IgD-negative memory B cell (primary cell): ENCODE results near the gene BCAT1. TPM values are rescaled to one million over a fixed set of nuclear protein-coding genes. Genes with fewer than 3 reads are reported as not detected.

Experiments
- H3K27ac Mint-ChIP-seq, 3 donors: one replicate each; pipeline ENCODE4 v1.8.0; 2020 to 2022; ENCODE audit warnings: mild to moderate bottlenecking in 3 of 3, mixed read lengths in 3 of 3, moderate library complexity in 1 of 3
- H3K27me3 Mint-ChIP-seq: one replicate; pipeline ENCODE4 v1.8.0; 2021; ENCODE audit warnings: mixed read lengths
- H3K36me3 Mint-ChIP-seq: one replicate; pipeline ENCODE4 v1.8.0; 2020; ENCODE audit warnings: mild to moderate bottlenecking, mixed read lengths
- H3K4me1 Mint-ChIP-seq, 3 donors: one replicate each; pipeline ENCODE4 v1.8.0; 2020 to 2022; ENCODE audit warnings: mixed read lengths in 3 of 3, mild to moderate bottlenecking in 1 of 3
- H3K4me3 Mint-ChIP-seq, 4 donors: one replicate each; pipeline ENCODE4 v1.8.0; 2020 to 2022; ENCODE audit warnings: mild to moderate bottlenecking in 4 of 4, mixed read lengths in 4 of 4, moderate library complexity in 3 of 4
- H3K9me3 Mint-ChIP-seq, 3 donors: one replicate each; pipeline ENCODE4 v1.8.0; 2020 to 2021; ENCODE audit warnings: mixed read lengths in 3 of 3, mild to moderate bottlenecking in 1 of 3
- polyA plus RNA-seq: library from polyadenylated mRNA; unstranded; fragments of 300-500 nt; fragmentation: Illumina TruSeq; gene quantifications from one replicate; pipeline ENCODE4 v1.2.3, GENCODE V29; 2021

Gene BCAT1
- polyA plus RNA-seq, 1 donor from 2014 or later: 11.5 TPM

- Mint-ChIP-seq H3K36me3 (no peaks in the 10 kb centered on the region), H3K9me3 (no peaks in the 10 kb centered on the region), H3K4me3 (no peak overlapping the region), H3K27me3 (no peaks in the 10 kb centered on the region), H3K4me1 (no peaks in the 10 kb centered on the region), H3K27ac (no peak overlapping the region)
These were observed 188.7 kb downstream of the BCAT1 start for GRCh38 chr12:24760162-24760561.

Other genes with a start within 250 kb of the BCAT1 start
- gene DNAI7, start 246.1 kb upstream of the BCAT1 start, polyA plus RNA-seq: not detected
- gene ETFRF1, start 246.1 kb upstream of the BCAT1 start, polyA plus RNA-seq: 40.0 TPM